ENCODE results near the gene SNAPIN. TPM values are rescaled to one million over a fixed set of nuclear protein-coding genes. Genes with fewer than 3 reads are reported as not detected.

SNAPIN gene
- total RNA-seq, 2 donors from 2014 or later: 23.5 to 25.5 TPM

DNA sequence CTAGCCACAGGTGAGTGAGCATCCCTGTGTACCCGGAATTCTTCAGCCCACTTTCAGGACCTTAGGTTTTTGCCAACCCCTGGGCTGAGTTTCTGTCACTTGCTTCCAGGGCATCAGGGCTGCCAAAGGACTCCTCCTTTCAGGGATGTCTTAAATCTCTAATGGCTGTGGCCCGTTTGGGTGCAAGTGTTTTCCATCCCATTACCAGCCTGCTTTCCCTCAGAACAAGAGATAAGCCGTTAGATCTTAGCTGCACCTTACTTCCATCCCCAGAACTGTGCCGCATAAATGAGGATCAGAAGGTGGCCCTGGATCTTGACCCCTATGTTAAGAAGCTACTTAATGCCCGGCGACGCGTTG is 652 bp downstream of the SNAPIN start:
- Histone ChIP-seq H3K27ac (ENCODE audit: low read depth, low read length) (no peak overlapping the region), H3K9me3 (ENCODE audit: control insufficient read depth, low read length) (no peaks in the 10 kb centered on the region), H3K9ac (ENCODE audit: extremely low read depth, low read length, poor library complexity, severe bottlenecking) (peak overlapping the region; percentile 30), H3K4me1 (ENCODE audit: control insufficient read depth, insufficient read depth, low read length) (peaks cover 5% of the 10 kb centered on the region), H3K27me3 (ENCODE audit: control insufficient read depth, insufficient read depth, low read length, poor library complexity, severe bottlenecking) (no peaks in the 10 kb centered on the region), H3K4me3 (ENCODE audit: low read length) (peak overlapping the region; percentile 85), H3K36me3 (ENCODE audit: control insufficient read depth, insufficient read depth, low read length) (peaks cover 34% of the 10 kb centered on the region)
- Mint-ChIP-seq H3K4me3 (peak overlapping the region; percentile 88), H3K36me3 (ENCODE audit: low read depth) (peaks cover 31% of the 10 kb centered on the region), H3K4me1 (peaks cover 17% of the 10 kb centered on the region), H3K27ac (peak overlapping the region; percentile 82), H3K27me3 (ENCODE audit: insufficient read depth) (peaks cover under 1% of the 10 kb centered on the region), H3K9me3 (no peaks in the 10 kb centered on the region)
- no peak for DNase-seq
- 53% methylated on average over 8 of the region's 8 CpGs for WGBS, 2 experiments (ENCODE audit: insufficient coverage in 1 of 2, insufficient read length in 1 of 2)
- TF ChIP-seq, protein P1, sequence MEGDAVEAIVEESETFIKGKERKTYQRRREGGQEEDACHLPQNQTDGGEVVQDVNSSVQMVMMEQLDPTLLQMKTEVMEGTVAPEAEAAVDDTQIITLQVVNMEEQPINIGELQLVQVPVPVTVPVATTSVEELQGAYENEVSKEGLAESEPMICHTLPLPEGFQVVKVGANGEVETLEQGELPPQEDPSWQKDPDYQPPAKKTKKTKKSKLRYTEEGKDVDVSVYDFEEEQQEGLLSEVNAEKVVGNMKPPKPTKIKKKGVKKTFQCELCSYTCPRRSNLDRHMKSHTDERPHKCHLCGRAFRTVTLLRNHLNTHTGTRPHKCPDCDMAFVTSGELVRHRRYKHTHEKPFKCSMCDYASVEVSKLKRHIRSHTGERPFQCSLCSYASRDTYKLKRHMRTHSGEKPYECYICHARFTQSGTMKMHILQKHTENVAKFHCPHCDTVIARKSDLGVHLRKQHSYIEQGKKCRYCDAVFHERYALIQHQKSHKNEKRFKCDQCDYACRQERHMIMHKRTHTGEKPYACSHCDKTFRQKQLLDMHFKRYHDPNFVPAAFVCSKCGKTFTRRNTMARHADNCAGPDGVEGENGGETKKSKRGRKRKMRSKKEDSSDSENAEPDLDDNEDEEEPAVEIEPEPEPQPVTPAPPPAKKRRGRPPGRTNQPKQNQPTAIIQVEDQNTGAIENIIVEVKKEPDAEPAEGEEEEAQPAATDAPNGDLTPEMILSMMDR (conservative IDR thresholded peaks at IDR 0.05): no peak

DNA sequence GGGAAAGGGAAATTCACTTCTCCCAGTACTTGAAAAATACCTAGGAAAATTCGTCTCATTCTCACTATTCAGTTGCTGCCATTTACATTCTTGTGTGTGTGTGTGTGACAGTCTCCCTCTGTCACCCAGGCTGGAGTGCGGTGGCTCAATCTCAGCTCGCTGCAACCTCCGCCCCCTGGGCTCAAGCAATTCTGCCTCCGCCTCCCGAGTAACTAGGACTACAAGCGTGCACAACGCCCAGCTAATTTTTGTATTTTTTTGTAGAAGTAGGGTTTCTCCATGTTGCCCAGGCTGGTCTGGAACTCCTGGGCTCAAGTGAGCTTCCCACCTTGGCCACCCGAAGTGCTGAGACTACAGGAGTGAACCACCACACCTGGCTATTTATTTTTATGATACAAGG is 1.2 kb downstream of the SNAPIN start:
- no peaks in the 10 kb centered on the region for H3K27me3 ChIP-seq (ENCODE audit: control insufficient read depth, insufficient read depth, low read length, poor library complexity, severe bottlenecking)
- DNase-seq: no peak
- peak overlapping the region; percentile 85 for H3K4me3 ChIP-seq (ENCODE audit: low read length)
- peaks cover 5% of the 10 kb centered on the region for H3K4me1 ChIP-seq (ENCODE audit: control insufficient read depth, insufficient read depth, low read length)
- Mint-ChIP-seq H3K9me3 (no peaks in the 10 kb centered on the region), H3K4me3 (peak overlapping the region; percentile 88), H3K27ac (peak overlapping the region; percentile 82), H3K4me1 (peaks cover 17% of the 10 kb centered on the region), H3K27me3 (ENCODE audit: insufficient read depth) (no peaks in the 10 kb centered on the region), H3K36me3 (ENCODE audit: low read depth) (peaks cover 36% of the 10 kb centered on the region)
- H3K36me3 ChIP-seq (ENCODE audit: control insufficient read depth, insufficient read depth, low read length): peaks cover 39% of the 10 kb centered on the region
- 81 to 100% methylated on average over 1 to 8 of the region's 9 CpGs for WGBS, 2 experiments (ENCODE audit: insufficient coverage in 1 of 2, insufficient read length in 1 of 2)
- H3K27ac ChIP-seq (ENCODE audit: low read depth, low read length): no peak overlapping the region
- no peaks in the 10 kb centered on the region for H3K9me3 ChIP-seq (ENCODE audit: control insufficient read depth, low read length)
- TF ChIP-seq, protein P1 (conservative IDR thresholded peaks at IDR 0.05): no peak
- peak overlapping the region; percentile 30 for H3K9ac ChIP-seq (ENCODE audit: extremely low read depth, low read length, poor library complexity, severe bottlenecking)

DNA sequence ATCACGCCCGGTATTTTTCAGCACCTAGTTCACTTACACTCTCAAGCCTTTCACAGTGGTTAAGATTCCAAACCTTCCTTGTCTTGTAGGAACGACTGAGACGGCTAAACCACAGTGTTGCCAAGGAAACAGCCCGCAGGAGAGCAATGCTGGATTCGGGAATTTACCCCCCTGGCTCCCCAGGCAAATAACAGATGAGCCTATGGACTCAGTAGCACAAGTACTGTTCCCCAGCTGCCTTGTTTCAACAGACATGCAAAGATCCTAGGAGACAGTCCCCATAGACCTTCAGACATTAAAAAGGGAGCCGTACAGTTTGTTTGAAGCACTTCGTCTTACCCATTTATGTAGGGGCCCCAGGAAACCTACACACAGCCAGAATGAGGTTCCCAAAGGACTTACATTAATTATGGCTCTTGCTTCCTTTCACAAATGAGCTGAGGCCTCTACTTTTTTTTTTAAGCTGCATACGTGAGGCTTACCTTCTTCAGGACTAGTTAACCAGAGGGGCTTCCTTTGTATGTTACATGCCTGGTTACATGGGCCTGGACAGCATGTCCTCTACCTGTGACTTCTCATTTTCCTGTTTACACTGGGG is 2.7 kb downstream of the SNAPIN start:
- TF ChIP-seq, protein P1 (conservative IDR thresholded peaks at IDR 0.05): no peak
- H3K4me1 Mint-ChIP-seq: peaks cover 12% of the 10 kb centered on the region
- peaks cover 50% of the 10 kb centered on the region for H3K36me3 Mint-ChIP-seq (ENCODE audit: low read depth)

More for the DNA sequence above, 2.7 kb downstream of the SNAPIN start:
- DNase-seq: no peak
- Histone ChIP-seq H3K4me3 (ENCODE audit: low read length) (no peak overlapping the region), H3K36me3 (ENCODE audit: control insufficient read depth, insufficient read depth, low read length) (peaks cover 54% of the 10 kb centered on the region), H3K27ac (ENCODE audit: low read depth, low read length) (peak overlapping the region; percentile 47), H3K27me3 (ENCODE audit: control insufficient read depth, insufficient read depth, low read length, poor library complexity, severe bottlenecking) (no peaks in the 10 kb centered on the region), H3K9me3 (ENCODE audit: control insufficient read depth, low read length) (no peaks in the 10 kb centered on the region), H3K9ac (ENCODE audit: extremely low read depth, low read length, poor library complexity, severe bottlenecking) (no peak overlapping the region), H3K4me1 (ENCODE audit: control insufficient read depth, insufficient read depth, low read length) (peaks cover 5% of the 10 kb centered on the region)
- WGBS, 2 experiments (ENCODE audit: insufficient coverage in 1 of 2, insufficient read length in 1 of 2): 81 to 95% methylated on average over 4 to 9 of the region's 9 CpGs
- no peaks in the 10 kb centered on the region for H3K27me3 Mint-ChIP-seq (ENCODE audit: insufficient read depth)
- no peak overlapping the region for H3K4me3 Mint-ChIP-seq
- H3K9me3 Mint-ChIP-seq: no peaks in the 10 kb centered on the region
- H3K27ac Mint-ChIP-seq: peak overlapping the region; percentile 75
